Measurements from ENCODE around the gene TBX4. TPM values are rescaled to one million over a fixed set of nuclear protein-coding genes. Genes with fewer than 3 reads are reported as not detected.

Gene TBX4
- total RNA-seq, 4 donors from 2014 or later: not detected

DNA sequence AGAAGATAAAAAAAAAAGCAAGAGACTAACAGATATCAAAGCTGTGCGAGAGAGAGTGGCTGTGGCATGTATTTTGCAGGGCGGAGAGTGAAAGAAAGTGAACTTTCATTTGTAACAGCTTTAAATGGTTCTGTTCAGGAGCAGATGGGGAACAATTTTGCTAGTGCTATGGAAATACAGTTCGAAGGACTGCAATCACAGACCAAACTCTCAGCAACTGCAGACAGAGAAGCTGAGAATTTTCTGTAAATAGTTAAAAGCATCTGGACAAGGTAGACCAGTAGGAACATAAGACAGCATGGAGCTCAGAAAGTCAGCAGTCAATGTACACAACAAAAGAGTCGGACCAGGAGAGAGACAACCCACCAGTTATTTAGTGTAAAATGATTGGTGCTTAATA lies 62.3 kb downstream of the TBX4 start:
- H3K36me3 ChIP-seq: no peaks in the 10 kb centered on the region
- no peak for ATAC-seq
- H3K4me1 ChIP-seq: no peaks in the 10 kb centered on the region
- no peak overlapping the region for H3K4me3 ChIP-seq
- no peaks in the 10 kb centered on the region for H3K9me3 ChIP-seq
- H3K27ac ChIP-seq: no peak overlapping the region
- TF ChIP-seq, protein P1, sequence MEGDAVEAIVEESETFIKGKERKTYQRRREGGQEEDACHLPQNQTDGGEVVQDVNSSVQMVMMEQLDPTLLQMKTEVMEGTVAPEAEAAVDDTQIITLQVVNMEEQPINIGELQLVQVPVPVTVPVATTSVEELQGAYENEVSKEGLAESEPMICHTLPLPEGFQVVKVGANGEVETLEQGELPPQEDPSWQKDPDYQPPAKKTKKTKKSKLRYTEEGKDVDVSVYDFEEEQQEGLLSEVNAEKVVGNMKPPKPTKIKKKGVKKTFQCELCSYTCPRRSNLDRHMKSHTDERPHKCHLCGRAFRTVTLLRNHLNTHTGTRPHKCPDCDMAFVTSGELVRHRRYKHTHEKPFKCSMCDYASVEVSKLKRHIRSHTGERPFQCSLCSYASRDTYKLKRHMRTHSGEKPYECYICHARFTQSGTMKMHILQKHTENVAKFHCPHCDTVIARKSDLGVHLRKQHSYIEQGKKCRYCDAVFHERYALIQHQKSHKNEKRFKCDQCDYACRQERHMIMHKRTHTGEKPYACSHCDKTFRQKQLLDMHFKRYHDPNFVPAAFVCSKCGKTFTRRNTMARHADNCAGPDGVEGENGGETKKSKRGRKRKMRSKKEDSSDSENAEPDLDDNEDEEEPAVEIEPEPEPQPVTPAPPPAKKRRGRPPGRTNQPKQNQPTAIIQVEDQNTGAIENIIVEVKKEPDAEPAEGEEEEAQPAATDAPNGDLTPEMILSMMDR (IDR thresholded peaks at IDR 0.05 in 4 of 5, conservative IDR thresholded peaks at IDR 0.05 in 1 of 5): no peak
- TF ChIP-seq POLR2A (IDR thresholded peaks at IDR 0.05): no peak
- intact Hi-C loops (cut with DNase I; ENCODE audit: low total_unique reads) (no loop called here), in situ Hi-C loops (cut with MboI; ENCODE audit: low sequenced_read_pairs in 4 of 4) (no loop called here)
- H3K27me3 ChIP-seq: no peaks in the 10 kb centered on the region
- DNase-seq: no peak

DNA sequence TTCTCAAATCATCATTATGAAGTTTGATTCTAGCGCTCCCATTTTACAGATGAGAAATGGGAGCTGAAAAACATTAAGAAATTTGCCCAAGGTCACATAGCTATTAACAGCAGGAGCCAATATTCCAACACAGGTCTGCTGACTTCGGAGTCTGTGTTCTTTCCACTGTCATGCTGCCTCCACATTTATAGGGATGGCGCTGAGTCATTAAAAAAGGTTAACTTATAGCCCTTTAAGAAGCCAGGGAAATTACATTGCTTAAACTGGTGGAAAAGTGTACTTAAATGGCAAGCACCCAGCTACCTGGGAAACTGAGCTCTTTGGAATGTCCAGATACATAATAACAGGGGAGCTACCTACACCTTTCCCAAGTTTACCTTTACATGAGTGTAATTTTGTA lies 65.0 kb downstream of the TBX4 start:
- H3K27me3 ChIP-seq: peaks cover 0 to 2% (median 0%) of the 10 kb centered on the region in 3 donors
- no peaks in the 10 kb centered on the region for H3K4me1 ChIP-seq
- intact Hi-C loops (cut with DNase I; ENCODE audit: low total_unique reads): no loop called here
- in situ Hi-C loops (cut with MboI; ENCODE audit: low sequenced_read_pairs in 4 of 4): no loop called here
- H3K9me3 ChIP-seq: no peaks in the 10 kb centered on the region
- no peaks in the 10 kb centered on the region for H3K36me3 ChIP-seq
- DNase-seq (no peak), ATAC-seq (no peak)
- TF ChIP-seq, protein P1 (IDR thresholded peaks at IDR 0.05 in 4 of 5, conservative IDR thresholded peaks at IDR 0.05 in 1 of 5): no peak
- no peak for TF ChIP-seq POLR2A (IDR thresholded peaks at IDR 0.05)
- no peak overlapping the region for H3K27ac ChIP-seq
- H3K4me3 ChIP-seq: no peak overlapping the region

DNA sequence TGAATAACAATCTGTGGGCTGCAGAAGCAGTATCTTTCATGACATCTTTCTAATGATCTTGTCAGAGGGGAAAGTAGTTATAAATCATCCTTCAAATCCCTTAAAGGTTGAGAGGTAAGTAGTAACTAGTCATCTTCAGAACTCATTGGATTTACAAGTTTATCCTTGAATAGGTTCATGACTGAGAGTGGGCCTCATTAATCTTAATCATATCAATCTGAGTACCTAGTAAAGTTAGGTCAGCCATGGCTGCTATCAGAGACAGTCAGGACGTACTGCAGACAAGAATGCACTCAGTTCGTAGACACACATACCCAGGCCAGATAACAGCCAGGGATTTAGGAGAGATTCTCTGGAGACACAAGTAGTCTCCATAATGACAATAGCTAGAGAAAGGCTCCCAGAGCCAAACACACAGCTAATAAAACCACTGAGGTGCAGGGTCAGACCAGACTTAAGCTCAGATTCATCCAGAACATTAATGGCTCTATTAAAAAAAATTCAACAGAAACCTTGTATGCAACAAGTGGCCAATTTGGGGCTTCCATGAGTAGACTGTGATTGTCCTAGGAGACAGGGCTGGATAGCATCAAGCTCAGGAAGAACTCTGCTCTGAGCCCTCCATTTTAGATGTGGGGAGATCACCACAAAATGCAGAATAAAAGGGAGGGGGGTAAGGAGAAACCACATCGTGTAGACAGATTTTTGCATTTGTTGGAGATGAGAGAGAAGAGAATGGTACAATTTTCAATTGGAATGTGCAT lies 65.8 kb downstream of the TBX4 start:
- intact Hi-C loops (cut with DNase I; ENCODE audit: low total_unique reads): no loop called here

DNA sequence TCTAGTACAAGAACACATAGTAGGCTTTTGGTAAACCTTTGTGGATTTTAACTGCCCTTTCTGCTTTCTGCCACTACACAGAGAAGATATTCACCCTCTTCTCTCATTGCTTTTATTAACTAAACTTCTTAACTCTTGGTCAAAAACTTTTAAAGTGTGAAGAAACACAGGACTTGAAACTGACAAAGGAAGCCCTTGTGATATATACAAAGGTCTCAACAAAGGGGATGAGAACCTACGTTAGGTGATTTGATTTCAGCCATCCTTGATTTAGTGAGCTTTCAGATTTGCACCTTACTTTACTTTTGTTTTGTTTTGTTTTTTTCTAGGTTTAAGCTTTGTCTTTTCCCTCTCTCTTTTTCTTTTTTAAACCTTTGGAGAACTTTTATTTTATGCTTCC lies 66.9 kb downstream of the TBX4 start:
- Histone ChIP-seq H3K36me3 (no peaks in the 10 kb centered on the region), H3K4me3 (no peak overlapping the region), H3K9me3 (no peaks in the 10 kb centered on the region), H3K27ac (no peak overlapping the region), H3K27me3 (peaks cover 0 to 2% (median 0%) of the 10 kb centered on the region in 3 donors), H3K4me1 (no peaks in the 10 kb centered on the region)
- TF ChIP-seq, protein P1 (IDR thresholded peaks at IDR 0.05 in 4 of 5, conservative IDR thresholded peaks at IDR 0.05 in 1 of 5): no peak
- TF ChIP-seq POLR2A (IDR thresholded peaks at IDR 0.05): no peak
- ATAC-seq (no peak), DNase-seq (no peak)
- in situ Hi-C loops (cut with MboI; ENCODE audit: low sequenced_read_pairs in 4 of 4): no loop called here
- intact Hi-C loops (cut with DNase I; ENCODE audit: low total_unique reads): no loop called here

More for the DNA sequence above, 65.8 kb downstream of the TBX4 start:
- in situ Hi-C loops (cut with MboI; ENCODE audit: low sequenced_read_pairs in 4 of 4): no loop called here
- no peaks in the 10 kb centered on the region for H3K4me1 ChIP-seq
- ATAC-seq (no peak), DNase-seq (no peak)
- H3K27me3 ChIP-seq: peaks cover 0 to 2% (median 0%) of the 10 kb centered on the region in 3 donors
- H3K36me3 ChIP-seq: no peaks in the 10 kb centered on the region
- H3K4me3 ChIP-seq: no peak overlapping the region
- TF ChIP-seq, protein P1 (IDR thresholded peaks at IDR 0.05 in 4 of 5, conservative IDR thresholded peaks at IDR 0.05 in 1 of 5): no peak
- no peak for TF ChIP-seq POLR2A (IDR thresholded peaks at IDR 0.05)
- no peak overlapping the region for H3K27ac ChIP-seq
- no peaks in the 10 kb centered on the region for H3K9me3 ChIP-seq

Measured in gastrocnemius medialis (tissue), 4 donors.